HG03469 (cell line): Measurements from ENCODE around the gene WLS.
A peak's percentile ranks its signal among the peaks of the same experiment; 100 is the strongest.

Source experiments
- ATAC-seq: cut with Tn5 transposase; IDR thresholded peaks from one replicate; pipeline ENCODE4 v1.9.1; 2021; ENCODE audit warnings: mild to moderate bottlenecking, moderate library complexity, moderate number of reproducible peaks; ENCODE audit not compliant: unreplicated experiment

The WLS gene

GRCh38 chr1:68202239-68202832 is 30.0 kb downstream of the WLS start:
- ATAC-seq, result no peak

- ATAC-seq, result no peak
Measured at GRCh38 chr1:68201546-68202238, 30.6 kb downstream of the WLS start.

GRCh38 chr1:68199603-68200002 is 32.7 kb downstream of the WLS start:
- ATAC-seq, result no peak

GRCh38 chr1:68198752-68199151 is 33.6 kb downstream of the WLS start:
- ATAC-seq, result no peak

DNA sequence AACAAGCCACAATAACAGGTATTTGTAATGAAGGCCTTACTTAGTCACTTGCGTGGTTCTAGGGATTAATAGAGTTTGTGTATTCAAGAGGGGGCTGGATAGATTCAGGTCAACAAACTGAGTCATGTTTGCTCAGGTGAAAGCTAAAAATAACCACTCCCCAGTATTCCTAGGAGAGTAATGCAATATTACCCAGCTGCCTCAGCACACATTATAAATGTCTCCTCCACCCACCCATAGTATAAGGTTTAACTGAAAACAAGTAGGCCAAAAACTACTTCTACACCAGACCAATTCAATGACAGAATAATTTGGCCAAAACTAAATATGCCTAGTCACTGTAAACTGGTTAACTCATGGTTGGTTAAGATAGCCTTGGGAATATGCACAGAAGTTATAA is 34.4 kb downstream of the WLS start:
- ATAC-seq, result no peak

DNA sequence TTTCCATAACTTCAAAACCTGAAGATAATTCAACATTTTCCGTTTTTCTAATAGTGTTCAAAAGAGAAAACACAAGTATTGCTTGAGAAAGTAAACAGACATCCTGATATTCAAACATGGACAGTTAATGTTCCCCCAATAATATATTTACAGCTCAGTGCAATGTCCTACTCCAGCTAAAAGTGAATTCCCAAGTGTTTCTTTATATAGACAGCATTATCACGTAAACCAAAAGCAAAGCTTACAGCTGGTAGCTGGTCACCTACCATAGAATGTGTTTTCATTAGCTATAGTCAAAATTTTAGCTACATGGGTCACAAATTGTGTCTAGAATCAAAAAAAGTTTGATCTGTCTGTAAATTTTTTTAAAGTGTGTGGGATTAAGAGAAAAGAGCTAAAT is 34.9 kb downstream of the WLS start:
- ATAC-seq, result no peak

GRCh38 chr1:68196676-68197075 is 35.6 kb downstream of the WLS start:
- ATAC-seq, result no peak

DNA sequence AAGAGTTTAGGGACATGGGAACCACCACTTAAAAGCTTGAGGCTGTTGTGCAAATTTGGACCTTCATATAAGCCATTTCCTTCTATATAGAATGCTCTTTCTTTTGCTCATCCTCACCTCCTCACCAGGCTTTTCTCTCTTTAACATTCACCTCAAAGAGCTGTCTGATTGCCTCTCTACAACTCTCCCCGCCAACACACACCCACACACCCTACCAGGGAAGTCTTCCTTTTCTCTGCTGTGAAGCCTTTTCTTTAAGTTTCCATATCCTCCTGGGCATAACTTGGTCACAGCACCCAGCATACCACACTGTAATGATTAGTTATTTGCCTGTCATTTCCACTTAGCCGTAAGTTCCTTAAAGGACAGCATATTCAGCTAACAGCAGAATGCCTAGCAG is 40.6 kb downstream of the WLS start:
- no peak for ATAC-seq

- ATAC-seq, result no peak
Measured at GRCh38 chr1:68188644-68189340, 43.5 kb downstream of the WLS start.

GRCh38 chr1:68188060-68188538 is 44.2 kb downstream of the WLS start:
- no peak for ATAC-seq

GRCh38 chr1:68185743-68186142 is 46.6 kb downstream of the WLS start:
- no peak for ATAC-seq

- ATAC-seq, result no peak
Measured at GRCh38 chr1:68183895-68184294, 48.4 kb downstream of the WLS start.

DNA sequence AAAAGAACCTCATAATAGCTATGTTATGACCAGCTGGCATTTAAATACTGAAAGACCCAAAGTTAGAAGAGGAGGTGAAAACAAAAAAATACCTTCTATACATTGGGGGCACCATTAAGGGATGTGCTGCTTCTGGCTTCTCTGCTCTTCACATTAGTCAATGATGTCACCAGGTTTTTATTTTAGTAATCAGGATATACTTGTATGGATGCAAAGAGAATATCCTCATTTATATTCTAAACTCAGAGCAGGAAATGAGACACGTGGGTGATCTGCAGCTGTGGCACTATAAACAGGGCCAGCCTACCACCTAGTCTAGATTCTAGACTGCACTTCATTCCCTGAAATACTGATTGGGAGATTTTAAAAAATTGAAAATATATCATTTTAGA is 51.2 kb downstream of the WLS start:
- no peak for ATAC-seq

DNA sequence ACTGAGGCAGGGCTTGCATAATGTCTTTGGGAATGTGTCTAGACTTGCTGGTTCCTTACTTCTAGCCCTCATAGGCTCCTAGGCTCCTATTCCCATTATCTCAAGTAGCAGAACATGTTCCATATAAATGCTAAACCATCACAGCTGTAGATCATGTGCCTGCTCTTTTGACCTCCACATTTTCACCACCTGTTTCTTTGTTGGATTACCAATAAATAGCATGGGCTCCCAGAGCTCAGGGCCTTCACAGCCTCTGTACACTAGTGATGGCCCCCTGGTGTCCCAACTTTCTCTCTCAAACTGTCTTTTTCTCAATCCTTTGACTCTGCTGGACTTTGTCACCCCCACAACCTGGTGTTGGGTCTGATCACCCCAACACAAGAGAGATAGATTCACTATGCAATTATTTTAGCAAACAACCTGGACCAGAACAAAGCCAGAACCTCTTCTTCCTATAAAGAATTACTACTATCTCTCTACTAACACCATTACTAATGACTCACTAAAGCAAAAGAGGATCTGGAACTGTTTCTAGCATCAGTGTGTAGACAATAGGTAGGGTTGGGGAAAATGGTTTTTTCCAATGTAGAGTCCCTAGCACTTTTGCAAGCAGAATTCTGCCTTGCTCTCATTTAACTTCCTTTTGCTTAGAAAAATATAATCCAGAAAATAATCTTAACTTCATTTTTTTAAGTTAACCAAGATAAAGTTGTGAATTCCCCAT is 51.7 kb downstream of the WLS start:
- ATAC-seq, result no peak

DNA sequence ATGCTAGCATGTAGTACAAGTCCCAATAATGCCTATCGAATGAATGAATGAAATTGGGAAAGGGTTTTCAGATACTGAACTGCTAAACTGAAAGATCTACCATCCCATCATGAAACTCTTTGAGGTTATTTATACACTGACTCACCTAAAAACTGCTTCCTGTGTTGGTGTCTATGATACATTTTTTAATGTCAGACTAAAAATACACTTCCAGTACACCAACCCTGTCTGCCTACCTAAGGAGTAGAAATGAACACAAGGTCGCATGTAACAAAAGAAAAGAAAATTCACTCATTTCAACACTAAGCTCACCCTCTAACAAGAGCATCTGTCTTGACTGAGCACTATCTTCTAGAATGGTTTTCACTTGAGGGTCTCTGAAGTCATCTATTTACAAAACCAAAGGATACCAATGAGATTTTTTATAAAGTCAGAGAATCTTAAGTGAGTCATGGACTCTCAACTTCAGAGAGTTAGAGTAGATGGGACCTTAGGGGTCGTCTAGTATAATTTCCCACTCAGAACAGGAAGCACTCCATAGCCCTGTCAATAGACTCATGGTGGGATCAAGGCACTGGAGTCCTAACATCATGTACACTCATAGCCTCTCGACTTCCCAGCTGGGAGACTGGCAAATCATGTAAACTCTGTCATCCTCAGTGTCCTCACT is 53.4 kb downstream of the WLS start:
- peak; percentile 66 for ATAC-seq

GRCh38 chr1:68175621-68176398 is 56.5 kb downstream of the WLS start:
- no peak for ATAC-seq

- ATAC-seq, result no peak
Measured at GRCh38 chr1:68174738-68175113, 57.6 kb downstream of the WLS start.

GRCh38 chr1:68173936-68174737 is 58.2 kb downstream of the WLS start:
- no peak for ATAC-seq

DNA sequence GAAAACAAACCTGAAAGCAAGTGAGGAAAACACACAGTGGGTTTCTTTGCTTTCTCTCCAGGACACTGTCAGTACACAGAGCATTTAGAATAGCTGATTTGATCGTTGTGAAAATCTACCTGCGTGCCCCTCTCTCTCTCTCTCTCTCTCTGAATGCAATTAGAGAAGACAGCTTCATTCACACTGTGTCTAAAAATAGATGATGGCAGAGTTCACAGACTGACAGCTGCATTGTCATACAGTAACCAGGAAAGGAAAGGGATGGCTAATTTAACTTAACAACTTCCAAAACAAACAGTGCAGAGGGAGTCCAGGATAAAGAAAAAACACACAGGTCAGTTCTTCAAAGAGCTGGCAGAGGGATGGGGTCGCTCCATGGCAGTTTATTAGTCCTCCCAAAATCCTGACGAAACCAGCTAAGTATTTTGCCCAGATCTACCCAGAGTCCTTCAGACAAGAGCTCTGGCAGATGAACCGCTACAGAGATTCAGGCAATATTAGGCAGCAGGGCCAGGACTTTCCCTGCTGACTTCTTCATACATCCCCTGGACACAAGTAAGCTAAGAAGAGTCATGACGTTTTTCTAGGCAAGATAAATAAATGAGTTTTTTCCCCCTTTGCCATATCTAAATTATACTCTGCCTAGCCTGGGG is 58.9 kb downstream of the WLS start:
- no peak for ATAC-seq
